GM12874 (cell line): ENCODE results near the gene PIK3C3.

ENCODE experiments used
- TF ChIP-seq, protein P1 (sequence below): IDR thresholded peaks from 2 replicates; pipeline ENCODE4 v1.5.1; 2011; ENCODE audit warnings: low read depth, mild to moderate bottlenecking, control low read depth, low read length, moderate library complexity; ENCODE audit not compliant: insufficient read depth

Gene PIK3C3

GRCh38 chr18:42095732-42096377, 140.8 kb downstream of the PIK3C3 start:
- TF ChIP-seq, protein P1, sequence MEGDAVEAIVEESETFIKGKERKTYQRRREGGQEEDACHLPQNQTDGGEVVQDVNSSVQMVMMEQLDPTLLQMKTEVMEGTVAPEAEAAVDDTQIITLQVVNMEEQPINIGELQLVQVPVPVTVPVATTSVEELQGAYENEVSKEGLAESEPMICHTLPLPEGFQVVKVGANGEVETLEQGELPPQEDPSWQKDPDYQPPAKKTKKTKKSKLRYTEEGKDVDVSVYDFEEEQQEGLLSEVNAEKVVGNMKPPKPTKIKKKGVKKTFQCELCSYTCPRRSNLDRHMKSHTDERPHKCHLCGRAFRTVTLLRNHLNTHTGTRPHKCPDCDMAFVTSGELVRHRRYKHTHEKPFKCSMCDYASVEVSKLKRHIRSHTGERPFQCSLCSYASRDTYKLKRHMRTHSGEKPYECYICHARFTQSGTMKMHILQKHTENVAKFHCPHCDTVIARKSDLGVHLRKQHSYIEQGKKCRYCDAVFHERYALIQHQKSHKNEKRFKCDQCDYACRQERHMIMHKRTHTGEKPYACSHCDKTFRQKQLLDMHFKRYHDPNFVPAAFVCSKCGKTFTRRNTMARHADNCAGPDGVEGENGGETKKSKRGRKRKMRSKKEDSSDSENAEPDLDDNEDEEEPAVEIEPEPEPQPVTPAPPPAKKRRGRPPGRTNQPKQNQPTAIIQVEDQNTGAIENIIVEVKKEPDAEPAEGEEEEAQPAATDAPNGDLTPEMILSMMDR: no peak

DNA sequence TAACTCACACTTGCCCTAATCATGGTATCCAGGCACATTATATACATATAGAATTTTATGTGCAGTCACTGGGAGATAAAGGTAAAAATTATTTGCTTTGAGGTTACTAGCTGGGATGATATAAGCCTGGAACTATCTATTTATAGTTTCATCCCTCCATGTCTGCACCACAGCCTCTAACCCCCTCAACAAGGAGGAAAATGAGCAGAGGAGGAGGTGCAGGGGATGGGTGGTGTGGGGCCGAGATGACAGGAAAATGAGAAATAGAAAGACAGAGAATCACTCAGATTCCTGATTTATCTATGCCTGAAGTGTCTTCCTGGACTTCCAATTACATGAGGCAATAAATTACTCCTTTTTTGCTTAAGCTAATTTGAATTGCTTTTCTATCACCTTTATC, 145.2 kb downstream of the PIK3C3 start:
- TF ChIP-seq, protein P1: no peak

- TF ChIP-seq, protein P1: no peak
These were observed 145.9 kb downstream of the PIK3C3 start for GRCh38 chr18:42100911-42101310.

GRCh38 chr18:42105394-42105793, 150.4 kb downstream of the PIK3C3 start:
- TF ChIP-seq, protein P1: no peak

- TF ChIP-seq, protein P1: no peak
These were observed 151.8 kb downstream of the PIK3C3 start for GRCh38 chr18:42106784-42107183.

- TF ChIP-seq, protein P1: no peak
These were observed 152.3 kb downstream of the PIK3C3 start for GRCh38 chr18:42107287-42107686.

DNA sequence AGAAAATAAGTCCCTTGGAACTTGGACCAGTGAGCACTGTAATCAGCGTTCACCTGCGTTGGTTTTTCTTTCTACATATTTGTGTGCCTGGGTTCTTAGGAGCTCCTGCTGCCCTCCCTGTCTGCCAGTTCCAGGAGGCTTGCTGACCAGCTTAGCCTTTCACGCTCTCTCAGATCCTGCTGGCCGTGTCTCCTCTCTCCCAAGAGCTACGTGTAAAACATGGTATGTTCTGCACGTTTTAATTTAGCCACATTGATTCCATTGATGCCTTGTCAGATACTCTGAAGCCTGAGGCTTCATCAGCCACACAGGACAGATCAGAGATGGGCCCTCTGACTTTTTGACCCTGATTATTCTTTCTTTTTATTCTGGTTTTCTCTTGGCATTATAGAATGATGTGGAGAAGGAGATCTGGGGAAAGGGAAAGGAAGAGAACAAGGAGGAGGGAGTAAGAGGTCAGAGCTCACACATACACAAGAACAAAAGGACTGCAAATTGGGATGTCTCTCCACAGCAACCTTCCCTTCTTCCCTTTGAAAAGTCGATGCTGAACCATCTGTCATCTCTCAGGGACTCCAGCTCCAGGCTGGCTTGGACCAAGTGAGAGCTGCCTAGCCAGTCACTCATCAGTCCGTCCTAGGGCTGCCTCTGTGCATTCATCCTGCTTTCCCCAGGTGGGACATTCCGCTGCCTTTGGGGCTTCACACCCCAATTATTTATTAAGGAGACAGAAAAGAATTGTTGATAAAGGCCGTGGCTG, 152.8 kb downstream of the PIK3C3 start:
- TF ChIP-seq, protein P1: no peak
